ENCODE data around the gene RINT1.
"Not testable (repeated sequence)": the region's sequence is repeated elsewhere in the genome, so short reads cannot be mapped to it uniquely, and the experiment has no call there.

DNA sequence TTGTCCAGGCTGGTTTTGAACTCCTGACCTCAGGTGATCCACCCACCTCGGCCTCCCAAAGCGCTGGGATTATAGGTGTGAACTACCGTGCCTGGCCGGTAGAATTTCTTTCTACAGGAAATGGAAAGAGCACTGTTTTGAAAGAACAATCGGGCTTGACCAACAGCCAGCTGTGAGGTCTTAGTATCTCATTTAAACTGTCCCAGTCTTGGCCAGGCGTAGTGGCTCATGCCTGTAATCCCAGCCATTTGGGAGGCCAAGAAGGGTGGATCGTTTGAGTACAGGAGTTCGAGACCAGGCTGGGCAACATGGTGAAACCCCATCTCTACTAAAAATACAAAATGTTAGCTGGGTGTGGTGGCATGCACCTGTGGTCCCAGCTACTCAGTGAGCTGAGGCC, 67.1 kb downstream of the RINT1 start:
- TF ChIP-seq, protein P1, sequence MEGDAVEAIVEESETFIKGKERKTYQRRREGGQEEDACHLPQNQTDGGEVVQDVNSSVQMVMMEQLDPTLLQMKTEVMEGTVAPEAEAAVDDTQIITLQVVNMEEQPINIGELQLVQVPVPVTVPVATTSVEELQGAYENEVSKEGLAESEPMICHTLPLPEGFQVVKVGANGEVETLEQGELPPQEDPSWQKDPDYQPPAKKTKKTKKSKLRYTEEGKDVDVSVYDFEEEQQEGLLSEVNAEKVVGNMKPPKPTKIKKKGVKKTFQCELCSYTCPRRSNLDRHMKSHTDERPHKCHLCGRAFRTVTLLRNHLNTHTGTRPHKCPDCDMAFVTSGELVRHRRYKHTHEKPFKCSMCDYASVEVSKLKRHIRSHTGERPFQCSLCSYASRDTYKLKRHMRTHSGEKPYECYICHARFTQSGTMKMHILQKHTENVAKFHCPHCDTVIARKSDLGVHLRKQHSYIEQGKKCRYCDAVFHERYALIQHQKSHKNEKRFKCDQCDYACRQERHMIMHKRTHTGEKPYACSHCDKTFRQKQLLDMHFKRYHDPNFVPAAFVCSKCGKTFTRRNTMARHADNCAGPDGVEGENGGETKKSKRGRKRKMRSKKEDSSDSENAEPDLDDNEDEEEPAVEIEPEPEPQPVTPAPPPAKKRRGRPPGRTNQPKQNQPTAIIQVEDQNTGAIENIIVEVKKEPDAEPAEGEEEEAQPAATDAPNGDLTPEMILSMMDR (CRISPR knock-in tag; IDR thresholded peaks at IDR 0.05): not testable (repeated sequence)
- not testable (repeated sequence) for TF ChIP-seq ZBTB8A (CRISPR knock-in tag; IDR thresholded peaks at IDR 0.05; ENCODE audit: borderline replicate concordance, low read depth); ZNF629 (CRISPR knock-in tag; conservative IDR thresholded peaks at IDR 0.05); MIER3 (CRISPR knock-in tag; IDR thresholded peaks at IDR 0.05; ENCODE audit: borderline replicate concordance); ZZZ3 (CRISPR knock-in tag; IDR thresholded peaks at IDR 0.05; ENCODE audit: borderline replicate concordance); SP1 (IDR thresholded peaks at IDR 0.05); SP1 (CRISPR knock-in tag; IDR thresholded peaks at IDR 0.05); YY1 (IDR thresholded peaks at IDR 0.05; ENCODE audit: insufficient read depth, insufficient replicate concordance, low read depth, low read length); KLF16 (CRISPR knock-in tag; IDR thresholded peaks at IDR 0.05); ZNF788 (CRISPR knock-in tag; IDR thresholded peaks at IDR 0.05; ENCODE audit: borderline replicate concordance)
- TF ChIP-seq, protein P2, sequence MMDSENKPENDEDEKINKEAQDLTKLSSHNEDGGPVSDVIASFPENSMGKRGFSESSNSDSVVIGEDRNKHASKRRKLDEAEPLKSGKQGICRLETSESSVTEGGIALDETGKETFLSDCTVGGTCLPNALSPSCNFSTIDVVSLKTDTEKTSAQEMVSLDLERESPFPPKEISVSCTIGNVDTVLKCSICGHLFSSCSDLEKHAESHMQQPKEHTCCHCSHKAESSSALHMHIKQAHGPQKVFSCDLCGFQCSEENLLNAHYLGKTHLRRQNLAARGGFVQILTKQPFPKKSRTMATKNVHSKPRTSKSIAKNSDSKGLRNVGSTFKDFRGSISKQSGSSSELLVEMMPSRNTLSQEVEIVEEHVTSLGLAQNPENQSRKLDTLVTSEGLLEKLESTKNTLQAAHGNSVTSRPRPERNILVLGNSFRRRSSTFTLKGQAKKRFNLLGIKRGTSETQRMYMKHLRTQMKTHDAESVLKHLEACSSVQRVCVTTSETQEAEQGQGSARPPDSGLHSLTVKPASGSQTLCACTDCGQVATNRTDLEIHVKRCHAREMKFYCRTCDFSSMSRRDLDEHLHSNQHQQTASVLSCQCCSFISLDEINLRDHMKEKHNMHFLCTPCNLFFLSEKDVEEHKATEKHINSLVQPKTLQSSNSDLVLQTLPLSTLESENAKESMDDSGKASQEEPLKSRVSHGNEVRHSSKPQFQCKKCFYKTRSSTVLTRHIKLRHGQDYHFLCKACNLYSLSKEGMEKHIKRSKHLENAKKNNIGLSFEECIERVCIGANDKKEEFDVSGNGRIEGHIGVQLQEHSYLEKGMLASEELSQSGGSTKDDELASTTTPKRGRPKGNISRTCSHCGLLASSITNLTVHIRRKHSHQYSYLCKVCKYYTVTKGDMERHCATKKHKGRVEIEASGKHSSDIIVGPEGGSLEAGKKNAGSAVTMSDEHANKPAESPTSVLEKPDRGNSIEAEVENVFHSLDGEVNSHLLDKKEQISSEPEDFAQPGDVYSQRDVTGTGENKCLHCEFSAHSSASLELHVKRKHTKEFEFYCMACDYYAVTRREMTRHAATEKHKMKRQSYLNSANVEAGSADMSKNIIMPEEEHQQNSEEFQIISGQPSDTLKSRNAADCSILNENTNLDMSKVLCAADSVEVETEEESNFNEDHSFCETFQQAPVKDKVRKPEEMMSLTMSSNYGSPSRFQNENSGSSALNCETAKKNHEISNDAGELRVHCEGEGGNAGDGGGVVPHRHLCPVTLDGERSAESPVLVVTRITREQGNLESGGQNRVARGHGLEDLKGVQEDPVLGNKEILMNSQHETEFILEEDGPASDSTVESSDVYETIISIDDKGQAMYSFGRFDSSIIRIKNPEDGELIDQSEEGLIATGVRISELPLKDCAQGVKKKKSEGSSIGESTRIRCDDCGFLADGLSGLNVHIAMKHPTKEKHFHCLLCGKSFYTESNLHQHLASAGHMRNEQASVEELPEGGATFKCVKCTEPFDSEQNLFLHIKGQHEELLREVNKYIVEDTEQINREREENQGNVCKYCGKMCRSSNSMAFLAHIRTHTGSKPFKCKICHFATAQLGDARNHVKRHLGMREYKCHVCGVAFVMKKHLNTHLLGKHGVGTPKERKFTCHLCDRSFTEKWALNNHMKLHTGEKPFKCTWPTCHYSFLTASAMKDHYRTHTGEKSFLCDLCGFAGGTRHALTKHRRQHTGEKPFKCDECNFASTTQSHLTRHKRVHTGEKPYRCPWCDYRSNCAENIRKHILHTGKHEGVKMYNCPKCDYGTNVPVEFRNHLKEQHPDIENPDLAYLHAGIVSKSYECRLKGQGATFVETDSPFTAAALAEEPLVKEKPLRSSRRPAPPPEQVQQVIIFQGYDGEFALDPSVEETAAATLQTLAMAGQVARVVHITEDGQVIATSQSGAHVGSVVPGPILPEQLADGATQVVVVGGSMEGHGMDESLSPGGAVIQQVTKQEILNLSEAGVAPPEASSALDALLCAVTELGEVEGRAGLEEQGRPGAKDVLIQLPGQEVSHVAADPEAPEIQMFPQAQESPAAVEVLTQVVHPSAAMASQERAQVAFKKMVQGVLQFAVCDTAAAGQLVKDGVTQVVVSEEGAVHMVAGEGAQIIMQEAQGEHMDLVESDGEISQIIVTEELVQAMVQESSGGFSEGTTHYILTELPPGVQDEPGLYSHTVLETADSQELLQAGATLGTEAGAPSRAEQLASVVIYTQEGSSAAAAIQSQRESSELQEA (CRISPR knock-in tag; IDR thresholded peaks at IDR 0.05; ENCODE audit: not compliant biosample characterization): not testable (repeated sequence)
- TF ChIP-seq, protein P3, sequence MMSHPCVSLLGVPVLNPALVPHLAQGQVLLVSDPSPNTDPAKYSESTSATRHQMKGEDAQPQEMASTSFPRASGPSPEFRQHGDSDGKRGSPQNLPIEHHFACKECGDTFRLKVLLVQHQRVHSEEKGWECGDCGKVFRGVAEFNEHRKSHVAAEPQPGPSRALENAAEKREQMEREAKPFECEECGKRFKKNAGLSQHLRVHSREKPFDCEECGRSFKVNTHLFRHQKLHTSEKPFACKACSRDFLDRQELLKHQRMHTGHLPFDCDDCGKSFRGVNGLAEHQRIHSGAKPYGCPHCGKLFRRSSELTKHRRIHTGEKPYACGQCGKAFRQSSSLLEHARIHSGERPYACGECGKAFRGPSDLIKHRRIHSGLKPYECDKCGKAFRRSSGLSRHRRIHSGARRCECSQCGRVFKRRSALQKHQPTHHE (CRISPR knock-in tag; IDR thresholded peaks at IDR 0.05; ENCODE audit: borderline replicate concordance): not testable (repeated sequence)
